Activated naive CD4-positive, alpha-beta T cell (primary cell): Measurements from ENCODE around the gene GABRR2.
"Not testable (repeated sequence)": the region's sequence is repeated elsewhere in the genome, so short reads cannot be mapped to it uniquely, and the experiment has no call there.

Experiments used
- DNase-seq, 4 experiments: peaks; one replicate each; lab custom pipeline; 2025; lab: John Stamatoyannopoulos, UW

GABRR2 gene

GRCh38 chr6:89257781-89258180, 57.3 kb downstream of the GABRR2 start:
- no peak for DNase-seq

GRCh38 chr6:89257346-89257745, 57.8 kb downstream of the GABRR2 start:
- DNase-seq = no peak

GRCh38 chr6:89255417-89255816, 59.7 kb downstream of the GABRR2 start:
- no peak for DNase-seq

- DNase-seq = no peak
Observed at GRCh38 chr6:89254569-89254968, 60.5 kb downstream of the GABRR2 start.

GRCh38 chr6:89252907-89253306, 62.2 kb downstream of the GABRR2 start:
- no peak for DNase-seq

GRCh38 chr6:89251976-89252375, 63.1 kb downstream of the GABRR2 start:
- DNase-seq = no peak

GRCh38 chr6:89251170-89251569, 63.9 kb downstream of the GABRR2 start:
- no peak for DNase-seq

GRCh38 chr6:89250239-89250638, 64.9 kb downstream of the GABRR2 start:
- no peak for DNase-seq

- no peak for DNase-seq
Observed at GRCh38 chr6:89244241-89244985, 70.7 kb downstream of the GABRR2 start.

- DNase-seq = no peak
Observed at GRCh38 chr6:89243331-89243629, 71.8 kb downstream of the GABRR2 start.

GRCh38 chr6:89242574-89243330, 72.3 kb downstream of the GABRR2 start:
- no peak for DNase-seq

GRCh38 chr6:89239338-89239737, 75.8 kb downstream of the GABRR2 start:
- DNase-seq = no peak

GRCh38 chr6:89237158-89237557, 77.9 kb downstream of the GABRR2 start:
- DNase-seq = no peak

- not testable (repeated sequence) for DNase-seq
Observed at GRCh38 chr6:89233605-89234004, 81.5 kb downstream of the GABRR2 start.

GRCh38 chr6:89222712-89223039, 92.4 kb downstream of the GABRR2 start:
- no peak for DNase-seq

- no peak for DNase-seq
Observed at GRCh38 chr6:89221971-89222711, 93.0 kb downstream of the GABRR2 start.

GRCh38 chr6:89221129-89221528, 94.0 kb downstream of the GABRR2 start:
- DNase-seq = no peak

- DNase-seq = no peak
Observed at GRCh38 chr6:89217299-89217910, 97.7 kb downstream of the GABRR2 start, which contains the start of gene GABRR1. GABRR1 (minus strand) TSS chr6:89217358; CDS start chr6:89217322, 36 bp downstream.

GRCh38 chr6:89216411-89216810, 98.7 kb downstream of the GABRR2 start:
- no peak for DNase-seq

GRCh38 chr6:89215391-89215790, 99.7 kb downstream of the GABRR2 start:
- no peak for DNase-seq

GRCh38 chr6:89214197-89214596, 100.9 kb downstream of the GABRR2 start:
- DNase-seq = no peak

- DNase-seq = no peak
Observed at GRCh38 chr6:89212472-89212871, 102.6 kb downstream of the GABRR2 start.

- DNase-seq = no peak
Observed at GRCh38 chr6:89209457-89209856, 105.6 kb downstream of the GABRR2 start.
